LoVo (cell line): ENCODE measurements around the gene LRRC51.

Source experiments
- DNase-seq: peaks from one replicate; pipeline ENCODE4 v3.0.0-alpha.2; 2016; ENCODE audit warnings: low spot score

The LRRC51 gene

DNA sequence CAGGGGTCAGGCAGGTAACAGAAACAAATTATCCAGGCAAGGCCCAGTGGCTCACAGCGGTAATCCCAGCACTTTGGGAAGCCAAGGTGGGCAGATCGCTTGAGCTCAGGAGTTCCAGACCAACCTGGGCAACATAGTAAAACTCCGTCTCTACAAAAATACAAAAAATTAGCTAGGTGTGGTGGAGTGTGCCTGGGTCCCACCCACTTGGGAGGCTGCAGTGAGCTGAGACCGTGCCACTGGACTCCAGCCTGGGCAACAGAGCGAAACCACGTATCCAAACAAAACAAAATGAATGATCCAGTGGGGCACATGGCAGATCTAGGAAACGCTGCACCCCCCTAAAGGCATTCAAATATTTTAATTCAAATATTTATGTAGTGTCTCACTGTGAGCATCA lies 10.2 kb upstream of the LRRC51 start:
- DNase-seq = no peak

- DNase-seq = no peak
Measured at GRCh38 chr11:72072348-72072747, 8.3 kb upstream of the LRRC51 start.

DNA sequence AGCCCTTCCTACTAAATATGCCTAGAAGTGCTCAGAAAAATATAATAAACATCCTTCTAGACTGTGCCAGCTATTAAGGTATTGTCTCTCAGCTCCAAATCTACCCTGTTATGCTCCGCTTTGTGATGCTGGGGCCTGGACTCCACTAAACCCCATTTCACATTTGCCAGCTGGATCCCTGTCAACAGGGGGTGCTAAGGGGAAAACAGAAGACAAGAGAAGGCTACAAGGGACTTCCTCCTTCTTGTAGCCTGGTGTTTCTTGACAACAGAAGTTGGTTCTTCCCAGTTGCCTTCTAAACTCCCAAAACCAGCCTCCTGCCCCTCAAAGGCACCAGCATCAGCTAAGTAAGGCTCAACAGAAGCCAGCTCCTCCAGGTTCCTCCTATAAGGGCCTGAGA lies 5.5 kb upstream of the LRRC51 start:
- DNase-seq = no peak

- DNase-seq = no peak
Measured at GRCh38 chr11:72075756-72076155, 4.9 kb upstream of the LRRC51 start.

DNA sequence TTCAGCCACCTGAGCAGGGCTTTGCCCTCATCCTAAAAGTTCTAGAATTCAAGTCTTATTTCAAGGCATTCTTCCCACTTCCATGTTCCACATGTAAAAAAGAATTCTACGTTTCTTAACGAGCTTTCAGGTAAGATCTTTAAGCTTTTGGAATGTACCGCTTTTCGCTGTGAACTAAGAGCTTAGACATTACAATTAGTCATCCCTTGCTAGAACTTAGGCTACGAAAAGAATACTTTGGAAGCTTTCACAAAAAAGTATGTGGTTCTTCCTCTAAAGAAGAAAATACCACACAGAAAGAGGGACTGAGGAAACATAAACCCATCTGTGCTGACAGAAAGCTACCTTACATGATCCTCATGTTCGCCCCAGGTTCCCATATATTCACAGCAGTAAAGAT lies 2.2 kb upstream of the LRRC51 start:
- DNase-seq = no peak

DNA sequence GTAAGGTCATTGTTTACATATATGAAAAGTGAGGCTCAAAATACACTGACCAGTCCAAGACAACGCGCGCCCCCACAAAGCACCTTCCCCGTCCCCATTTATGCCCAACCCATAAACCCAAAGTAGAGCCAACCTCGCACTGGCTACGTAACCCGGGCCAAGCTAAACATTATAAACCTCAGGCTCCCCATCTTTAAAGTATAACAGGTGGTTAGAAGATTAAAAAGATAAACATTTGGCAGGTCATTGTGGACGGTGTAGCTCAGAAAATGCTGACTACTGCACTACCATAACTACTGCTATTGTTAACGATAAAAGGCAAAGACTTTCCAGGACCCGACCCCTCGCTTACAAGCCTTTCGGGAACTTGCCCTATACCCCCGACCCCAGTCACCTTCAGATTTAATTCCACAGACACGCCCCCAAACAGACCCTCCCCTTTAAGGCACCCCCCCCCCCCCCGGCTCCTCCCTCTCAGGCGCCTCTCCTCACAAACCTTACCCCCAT lies 778 bp upstream of the LRRC51 start:
- DNase-seq = no peak

DNA sequence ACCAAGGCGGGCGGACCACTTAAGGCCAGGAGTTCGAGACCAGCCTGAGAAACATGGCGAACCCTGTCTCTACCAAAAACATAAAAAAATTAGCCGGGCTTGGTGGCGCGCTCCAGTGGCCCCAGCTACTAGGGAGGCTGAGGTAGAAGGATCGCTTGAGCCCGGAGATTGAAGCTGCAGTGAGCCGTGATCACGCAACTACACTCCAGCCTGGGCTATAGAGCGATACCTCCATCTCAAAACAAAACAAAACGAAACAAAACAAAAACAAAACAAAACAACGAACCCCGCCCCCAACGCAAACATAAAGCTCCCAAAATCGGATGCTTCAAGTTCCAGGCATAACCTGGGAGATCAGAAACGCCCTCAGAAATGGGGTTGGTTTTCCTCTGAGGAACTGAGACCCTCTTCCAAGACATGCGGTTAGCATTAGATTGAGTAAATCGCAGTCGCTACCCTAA lies 564 bp downstream of the LRRC51 start:
- no peak for DNase-seq

DNA sequence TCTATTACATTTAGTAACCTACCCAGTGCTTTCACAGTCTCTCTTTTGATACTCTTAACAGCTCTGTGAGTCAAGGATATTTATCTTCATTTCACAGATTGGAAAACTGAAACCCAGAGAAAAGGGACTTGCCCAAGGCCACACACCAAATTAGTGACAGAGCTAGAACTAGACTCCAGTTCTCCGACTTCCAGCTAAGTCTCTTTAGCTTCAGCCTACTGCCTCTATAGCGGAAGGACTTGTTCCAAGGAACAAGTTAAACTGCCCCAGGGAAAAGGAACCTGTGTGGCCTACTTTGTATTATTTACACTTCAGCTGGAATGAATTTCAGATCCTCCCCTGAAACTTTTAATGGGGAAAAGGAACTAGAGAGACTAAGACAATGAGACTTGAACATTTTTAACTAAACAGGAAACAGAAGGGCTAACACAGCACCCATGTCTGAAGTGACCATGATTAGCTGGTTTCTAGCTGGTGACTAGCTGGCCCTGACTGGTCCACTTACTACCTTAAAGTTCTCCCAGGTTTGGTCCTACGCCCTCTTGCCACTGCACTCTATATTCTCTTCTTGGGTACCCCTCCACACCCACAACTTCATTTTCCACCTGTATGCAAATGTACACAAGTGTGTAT lies 1.3 kb downstream of the LRRC51 start:
- DNase-seq = no peak

- no peak for DNase-seq
Measured at GRCh38 chr11:72083414-72083813, 2.8 kb downstream of the LRRC51 start.

DNA sequence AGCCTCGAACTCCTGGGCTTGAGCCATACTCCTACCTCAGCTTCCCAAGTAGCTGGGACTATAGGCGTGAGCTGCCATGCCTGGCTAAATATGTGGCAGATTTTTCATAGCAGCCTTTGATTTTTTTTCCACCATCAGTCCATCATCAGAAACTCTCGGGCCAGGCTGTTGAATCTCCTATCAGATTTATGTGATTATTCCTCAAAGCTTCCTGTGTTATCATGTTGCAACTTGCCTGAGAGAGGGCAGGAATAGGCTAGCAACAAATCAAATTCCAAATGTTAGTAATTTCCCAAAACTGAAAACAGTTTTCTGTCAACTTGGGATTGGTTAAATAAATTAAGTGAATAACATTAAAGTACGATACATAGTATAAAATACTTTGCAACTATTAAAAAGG lies 3.4 kb downstream of the LRRC51 start:
- DNase-seq = no peak

DNA sequence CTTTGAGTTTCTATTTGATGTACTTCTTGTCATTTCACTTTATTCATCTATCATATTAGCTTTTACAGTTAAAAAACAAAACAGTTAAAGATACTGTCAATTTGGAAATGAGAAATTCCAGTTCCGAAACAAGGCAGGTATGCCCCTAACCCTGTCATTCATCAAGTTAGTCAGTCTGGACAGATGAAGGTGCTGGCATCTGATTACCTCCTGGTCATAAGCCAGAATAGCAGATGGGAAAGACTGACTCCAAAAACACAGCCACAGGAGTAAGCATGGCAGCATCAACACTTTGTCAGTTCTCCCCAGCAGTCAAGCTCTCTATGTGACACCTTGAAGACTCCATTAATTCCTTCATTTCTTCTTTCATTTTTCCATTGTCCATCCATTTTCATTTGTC lies 4.3 kb downstream of the LRRC51 start:
- no peak for DNase-seq

GRCh38 chr11:72085621-72086351 lies 5.1 kb downstream of the LRRC51 start:
- no peak for DNase-seq

DNA sequence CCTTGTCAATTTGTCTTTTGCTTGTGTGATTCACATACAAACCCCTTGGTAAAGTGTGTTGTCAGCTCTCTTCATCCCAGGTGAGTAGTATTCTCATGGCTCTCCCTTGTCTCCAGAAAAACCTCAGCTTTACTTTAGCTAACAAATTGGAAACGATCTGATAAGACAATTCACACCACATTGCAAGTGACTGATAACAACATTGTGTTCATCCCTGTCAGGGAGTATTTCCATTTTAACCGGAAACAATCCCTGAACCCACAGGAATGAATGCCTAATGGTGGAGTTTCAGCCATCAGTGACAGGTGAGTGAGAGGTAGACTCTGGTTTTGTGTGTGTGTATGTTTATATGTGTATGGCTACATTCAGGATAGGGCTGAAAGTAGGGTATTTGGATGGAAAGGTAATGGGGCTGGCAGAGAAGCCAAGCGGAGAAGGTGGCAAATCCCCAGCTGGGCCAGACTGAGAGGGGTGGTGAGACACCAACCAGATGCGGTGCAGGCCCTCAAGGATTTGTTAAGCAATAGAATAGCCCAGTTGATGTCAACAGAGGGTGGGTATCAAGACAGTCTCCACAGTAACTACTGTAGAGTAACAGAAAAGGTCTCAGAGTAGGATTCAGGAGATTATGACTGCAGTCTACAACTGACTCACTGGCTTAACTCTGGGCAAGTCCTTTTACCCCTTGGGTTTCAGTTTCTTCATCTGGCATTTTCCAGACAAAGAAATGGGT lies 7.6 kb downstream of the LRRC51 start:
- DNase-seq = no peak

DNA sequence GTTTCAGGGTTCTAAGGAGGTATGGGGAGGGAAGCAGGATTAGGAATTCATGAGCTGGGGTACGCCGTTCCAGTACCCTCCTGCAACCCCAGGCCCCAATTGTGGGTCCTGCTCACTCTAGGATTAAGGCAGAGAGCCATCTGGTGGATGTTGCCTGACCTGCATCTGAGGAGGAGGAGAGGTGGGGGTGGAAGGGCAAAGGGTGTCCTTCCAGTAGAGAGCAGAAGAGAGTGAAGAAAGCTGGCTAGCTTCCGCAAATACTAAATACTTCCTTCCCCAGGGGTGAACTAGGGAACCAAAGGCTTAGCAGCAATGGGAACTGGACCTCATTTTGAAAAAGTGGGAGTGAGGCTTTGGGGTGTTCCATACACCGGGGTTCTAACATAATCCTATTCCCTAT lies 10.6 kb downstream of the LRRC51 start:
- peak; percentile 33 for DNase-seq

GRCh38 chr11:72098741-72099140 lies 18.1 kb downstream of the LRRC51 start:
- DNase-seq = no peak

DNA sequence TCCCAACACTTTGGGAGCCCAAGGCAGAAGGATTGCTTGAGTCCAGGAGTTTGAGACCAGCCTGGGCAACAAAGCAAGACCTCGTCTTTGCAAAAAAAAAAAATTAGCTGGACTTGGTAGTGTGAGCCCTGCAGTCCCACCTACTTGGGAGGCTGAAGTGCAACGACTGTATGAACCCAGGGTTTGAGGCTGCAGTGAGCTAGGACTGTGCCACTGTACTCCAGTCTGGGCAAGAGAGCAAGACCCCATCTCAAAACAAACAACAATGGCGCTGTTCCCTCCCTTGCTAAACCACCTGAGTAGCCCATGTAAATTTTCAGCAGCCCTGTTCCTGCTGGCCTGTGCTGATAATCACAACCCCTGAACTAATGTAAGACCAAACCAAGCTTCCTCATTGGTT lies 19.4 kb downstream of the LRRC51 start:
- DNase-seq = no peak

DNA sequence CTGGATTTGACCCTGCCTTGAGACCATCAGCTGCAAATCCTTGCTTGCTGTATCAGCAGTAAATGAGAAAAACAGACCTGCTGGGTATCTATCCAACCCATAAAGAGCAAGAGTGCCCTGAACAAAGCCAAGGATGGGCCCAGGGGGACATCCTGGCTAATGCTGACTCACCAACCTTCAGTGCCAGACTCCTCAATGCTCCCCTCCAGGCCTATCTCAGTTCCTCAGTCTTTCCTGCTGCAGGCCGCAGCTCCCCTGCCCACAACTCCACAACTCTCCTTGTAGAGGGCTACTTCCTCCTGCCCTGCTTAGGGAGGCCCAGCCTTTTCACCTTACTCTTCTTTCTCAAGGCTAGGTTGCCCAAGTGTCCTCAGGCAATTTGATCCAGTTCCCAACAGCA lies 19.8 kb downstream of the LRRC51 start:
- no peak for DNase-seq

DNA sequence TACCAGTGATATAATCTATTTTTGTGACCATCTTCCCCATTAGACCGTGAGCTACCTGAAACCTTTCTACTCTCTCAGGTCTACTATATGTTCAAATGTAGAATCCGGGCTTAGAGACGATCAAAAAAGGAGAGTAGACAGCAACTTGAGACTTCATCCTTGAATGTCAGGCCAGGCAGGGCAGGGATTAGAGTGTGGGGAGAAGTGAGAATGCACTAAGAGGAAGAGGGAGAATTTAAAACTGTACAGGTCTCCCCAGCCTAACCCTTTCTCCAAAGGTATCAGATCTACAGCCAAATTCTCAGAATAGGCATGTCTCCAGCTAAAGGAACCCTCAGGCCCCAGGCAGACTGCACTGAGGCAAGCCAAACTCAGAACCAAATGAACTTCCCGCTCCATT lies 21.5 kb downstream of the LRRC51 start:
- DNase-seq = no peak

DNA sequence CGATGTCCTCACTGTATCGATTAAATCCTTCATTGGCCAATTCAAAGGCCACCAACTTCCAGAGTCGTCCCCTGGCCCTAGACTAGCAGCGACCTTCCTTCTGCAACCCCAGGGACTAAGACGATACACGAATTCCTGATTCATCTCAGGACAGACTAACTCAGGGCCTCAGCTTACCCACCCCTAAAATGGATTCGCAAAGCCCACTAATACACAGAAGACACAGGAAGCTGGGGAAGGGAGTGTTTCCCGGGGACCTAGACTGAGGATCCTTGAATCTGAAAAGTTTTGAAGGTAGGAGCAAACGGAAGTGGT lies 21.9 kb downstream of the LRRC51 start:
- DNase-seq = no peak

DNA sequence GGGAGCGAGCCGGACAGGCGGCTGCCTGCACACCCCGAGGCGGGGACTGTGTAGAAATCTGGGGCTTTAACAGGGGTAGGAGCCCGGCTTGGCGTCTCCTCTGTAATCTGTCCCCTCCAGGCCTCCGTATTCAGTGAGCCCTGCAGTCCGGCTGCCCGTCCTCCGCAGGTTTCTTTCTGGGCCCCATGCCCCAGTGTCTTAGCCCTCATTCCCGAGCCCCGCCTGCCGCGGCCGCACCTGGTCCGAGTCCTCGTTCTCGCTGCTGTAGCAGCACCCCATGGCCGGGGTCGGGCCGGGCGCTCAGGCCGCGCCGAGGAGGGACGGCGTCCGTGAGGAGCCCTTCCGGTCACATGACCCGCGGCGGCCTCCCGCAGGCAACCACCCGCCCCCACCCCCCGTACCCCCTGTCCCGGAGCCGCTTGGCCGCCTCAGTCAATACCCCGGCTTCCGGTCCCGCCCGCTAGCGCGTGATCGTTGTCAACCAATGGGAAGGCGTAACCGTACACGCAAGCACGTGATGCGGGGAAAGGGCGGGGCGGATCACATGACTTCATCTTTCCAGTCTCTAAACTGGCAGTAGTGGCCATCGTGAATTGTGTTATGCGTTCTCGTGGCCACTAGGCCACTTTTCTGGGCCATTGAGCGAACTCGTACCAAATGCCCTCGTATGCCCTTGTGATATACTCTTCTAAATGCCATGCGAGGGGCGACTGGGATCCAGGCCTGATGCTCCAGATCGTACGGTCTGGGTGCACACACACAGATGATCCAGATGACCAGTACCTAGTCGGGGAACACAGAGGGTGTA lies 22.5 kb downstream of the LRRC51 start, which contains the start of gene LAMTOR1:
TSS of gene LAMTOR1 (minus strand) at position 352 of the 808 bp plus-strand sequence. CDS start at position 279, 73 bp downstream.
- DNase-seq = peak; percentile 98

GRCh38 chr11:72103754-72104167 lies 23.1 kb downstream of the LRRC51 start:
- DNase-seq = no peak

GRCh38 chr11:72105888-72106287 lies 25.2 kb downstream of the LRRC51 start, which contains the start of gene TOMT:
TOMT (plus strand) TSS chr11:72105924; CDS start chr11:72105952, 28 bp downstream.
- DNase-seq = no peak
